Psoas muscle (tissue), 8 donors: ENCODE results near the gene CC2D2B. TPM values are rescaled to one million over a fixed set of nuclear protein-coding genes. Genes with fewer than 3 reads are reported as not detected.

ENCODE experiments used
- ATAC-seq, 4 donors: fragments of 200-7000 bp; cut with Tn5 transposase; one replicate each; pipeline ENCODE4 v1.9.1; 2020; ENCODE audit warnings: moderate library complexity in 3 of 4, mild to moderate bottlenecking in 2 of 4
- DNase-seq, 2 donors: peaks; one replicate each; pipeline ENCODE4 v3.0.0-alpha.2; 2020
- H3K27ac ChIP-seq: fragments of 200-600 bp; one replicate; pipeline ENCODE4 v1.8.0; 2022
- H3K27me3 ChIP-seq, 3 donors: fragments of 200-600 bp in 1 of 3; one replicate each; pipeline versions ENCODE4 v1.6.1 to v1.8.0; 2013 to 2022; ENCODE audit warnings: low read length in 2 of 3, mild to moderate bottlenecking in 2 of 3, moderate library complexity in 1 of 3; ENCODE audit not compliant: insufficient read depth in 3 of 3
- H3K36me3 ChIP-seq, 2 donors: fragments of 200-600 bp in 1 of 2; one replicate each; pipeline versions ENCODE4 v1.6.1 to v1.8.0; 2013 to 2022; ENCODE audit warnings: low read depth in 1 of 2, mild to moderate bottlenecking in 1 of 2, moderate library complexity in 1 of 2; ENCODE audit not compliant: insufficient read depth in 1 of 2
- H3K4me1 ChIP-seq: fragments of 200-600 bp; one replicate; pipeline ENCODE4 v1.8.0; 2022
- H3K4me3 ChIP-seq: fragments of 200-600 bp; one replicate; pipeline ENCODE4 v1.8.0; 2022; ENCODE audit warnings: mild to moderate bottlenecking
- H3K9me3 ChIP-seq: fragments of 200-600 bp; one replicate; pipeline ENCODE4 v1.8.0; 2022
- WGBS, 3 donors: extraction: QIAGEN DNeasy Blood & Tissue Kit; methylation state at CpG; one replicate each; pipeline versions ENCODE4 v1.1.6 to v1.1.7; 2013; 5-methylcytosine and 5-hydroxymethylcytosine counted together
- intact Hi-C, 2 donors: fragments of 100-400 bp; cut with DNase I; formaldehyde crosslinking; loops; one replicate each; pipeline versions ENCODE4 v1.11.0 to v1.14.2; 2022
- polyA plus RNA-seq, 3 donors: library from polyadenylated mRNA; stranded (reverse); fragments of 200-250 nt; gene quantifications; one replicate each; pipeline ENCODE4 v1.2.3, GENCODE V29; 2013
- total RNA-seq, 4 donors: library from RNA; stranded (reverse); fragmentation: NEBNext Ultra II Directional in 2 of 4; extraction: Animal tissue kit (Norgen Biotek cat#: 25700) in 2 of 4; gene quantifications; one replicate each; pipeline versions ENCODE4 v1.2.1 to v1.2.4, GENCODE V29; 2021 to 2023
- TF ChIP-seq, protein P1 (sequence below): fragments of 200-600 bp; IDR thresholded peaks from one replicate; pipeline ENCODE4 v1.8.0; 2022; ENCODE audit warnings: antibody characterized with exemption
- donor health status: healthy with polysubstance abuse.
- donor health status: DM: no; HTN: no; CAD: no; lungs with moderate emphysema.
- donor health status: Bipolar disorder and iron deficiency.
- donor health status: healthy.
- donor health status: DM: yes; HTN: yes; CAD: no.
- donor health status: DM: no; HTN: no; CAD: no.
- donor health status: DM: no; HTN: no; CAD: no.
- donor health status: DM: yes; HTN: yes; CAD: no.

Gene CC2D2B
- total and polyA plus RNA-seq, 7 donors, result 0.07 to 0.32 (median 0.18) TPM

DNA sequence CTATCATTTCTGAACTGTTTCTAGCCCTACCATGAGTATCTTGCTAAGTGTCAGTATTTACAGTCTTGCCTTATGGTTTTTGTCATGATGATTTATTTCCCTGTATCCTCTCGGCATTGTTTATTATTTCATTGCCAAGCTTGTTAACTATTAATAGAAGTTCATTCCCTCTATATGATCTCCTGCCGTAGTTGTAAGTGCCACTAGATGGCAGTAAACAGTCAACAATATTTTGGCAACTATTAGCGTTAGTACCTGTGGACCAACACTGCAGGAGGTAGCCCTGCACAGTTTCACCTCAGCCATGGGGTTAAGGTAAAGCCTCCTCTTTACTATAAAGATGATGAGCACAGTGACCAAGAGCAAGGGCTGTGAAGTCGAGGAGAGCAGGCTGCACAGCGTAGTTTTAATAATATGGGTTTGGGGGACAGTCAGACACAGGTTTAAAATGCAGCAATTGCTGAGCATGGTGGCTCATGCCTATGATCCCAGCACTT, 109.5 kb downstream of the CC2D2B start:
- H3K4me3 ChIP-seq, result no peak overlapping the region
- DNase-seq (no peak), ATAC-seq (peak; percentile 70 to 90 (median 82))
- 16 to 20% (median 16%) methylated on average over 5 of the region's 5 CpGs for WGBS, 3 donors
- H3K36me3 ChIP-seq, result no peaks in the 10 kb centered on the region
- intact Hi-C loops, result loop anchor here (5.0 to 10.0 kb wide), 5 partner anchors 110 to 1028 kb away; no protein-coding TSS in a partner anchor
- no peaks in the 10 kb centered on the region for H3K4me1 ChIP-seq
- no peak overlapping the region for H3K27ac ChIP-seq
- H3K27me3 ChIP-seq, result no peaks in the 10 kb centered on the region
- H3K9me3 ChIP-seq, result no peaks in the 10 kb centered on the region
- TF ChIP-seq, protein P1, sequence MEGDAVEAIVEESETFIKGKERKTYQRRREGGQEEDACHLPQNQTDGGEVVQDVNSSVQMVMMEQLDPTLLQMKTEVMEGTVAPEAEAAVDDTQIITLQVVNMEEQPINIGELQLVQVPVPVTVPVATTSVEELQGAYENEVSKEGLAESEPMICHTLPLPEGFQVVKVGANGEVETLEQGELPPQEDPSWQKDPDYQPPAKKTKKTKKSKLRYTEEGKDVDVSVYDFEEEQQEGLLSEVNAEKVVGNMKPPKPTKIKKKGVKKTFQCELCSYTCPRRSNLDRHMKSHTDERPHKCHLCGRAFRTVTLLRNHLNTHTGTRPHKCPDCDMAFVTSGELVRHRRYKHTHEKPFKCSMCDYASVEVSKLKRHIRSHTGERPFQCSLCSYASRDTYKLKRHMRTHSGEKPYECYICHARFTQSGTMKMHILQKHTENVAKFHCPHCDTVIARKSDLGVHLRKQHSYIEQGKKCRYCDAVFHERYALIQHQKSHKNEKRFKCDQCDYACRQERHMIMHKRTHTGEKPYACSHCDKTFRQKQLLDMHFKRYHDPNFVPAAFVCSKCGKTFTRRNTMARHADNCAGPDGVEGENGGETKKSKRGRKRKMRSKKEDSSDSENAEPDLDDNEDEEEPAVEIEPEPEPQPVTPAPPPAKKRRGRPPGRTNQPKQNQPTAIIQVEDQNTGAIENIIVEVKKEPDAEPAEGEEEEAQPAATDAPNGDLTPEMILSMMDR, result peak; percentile 75

DNA sequence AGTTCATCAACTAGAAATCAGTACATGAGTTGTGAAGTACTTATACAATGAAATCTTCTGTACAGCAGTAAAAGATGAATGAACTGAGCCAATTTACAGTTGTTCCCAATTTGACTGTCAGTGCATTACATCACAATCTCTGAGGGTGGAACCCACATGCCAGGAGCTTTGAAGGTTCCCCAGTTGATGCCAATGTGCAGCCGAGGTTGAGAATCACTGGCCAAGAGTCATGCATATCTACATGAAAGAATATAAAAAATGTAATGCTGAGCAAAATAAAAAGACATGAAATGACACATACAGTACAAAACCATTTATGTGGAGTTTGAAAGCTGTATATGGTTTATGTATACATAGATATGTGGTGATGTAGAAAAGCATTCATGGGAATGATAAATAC, 113.6 kb downstream of the CC2D2B start:
- no peaks in the 10 kb centered on the region for H3K36me3 ChIP-seq
- no peak for ATAC-seq
- intact Hi-C loops, result no loop called here
- no peaks in the 10 kb centered on the region for H3K27me3 ChIP-seq
- no peaks in the 10 kb centered on the region for H3K9me3 ChIP-seq
- no peak for DNase-seq
- H3K27ac ChIP-seq, result no peak overlapping the region
- no peaks in the 10 kb centered on the region for H3K4me1 ChIP-seq
- TF ChIP-seq, protein P1, result no peak
- 43 to 67% (median 53%) methylated on average over 1 of the region's 1 CpG for WGBS, 3 donors
- H3K4me3 ChIP-seq, result no peak overlapping the region

DNA sequence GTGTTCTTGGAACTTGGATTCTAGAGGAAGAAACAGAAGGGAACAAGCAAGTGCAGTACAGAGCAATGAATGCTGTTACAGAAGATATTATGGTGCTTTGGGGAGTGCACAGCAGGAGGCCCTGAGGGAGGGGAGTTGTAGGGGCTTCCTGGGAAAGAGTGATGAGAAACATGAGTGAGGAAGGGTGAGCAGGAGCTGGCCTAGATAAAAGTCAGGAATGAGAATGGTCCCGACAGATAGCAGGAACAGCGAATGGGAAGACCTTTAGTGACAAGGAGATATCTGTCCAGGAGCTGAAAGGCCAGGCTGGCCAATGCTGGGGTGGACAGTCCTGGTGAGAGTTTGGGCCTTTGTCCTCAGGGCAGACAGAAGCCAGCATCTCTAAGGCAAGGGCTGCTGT, 115.0 kb downstream of the CC2D2B start:
- Histone ChIP-seq H3K27me3 (no peaks in the 10 kb centered on the region), H3K36me3 (no peaks in the 10 kb centered on the region), H3K4me3 (no peak overlapping the region), H3K9me3 (no peaks in the 10 kb centered on the region), H3K4me1 (no peaks in the 10 kb centered on the region), H3K27ac (no peak overlapping the region)
- intact Hi-C loops, result no loop called here
- ATAC-seq (no peak), DNase-seq (no peak)
- TF ChIP-seq, protein P1, result no peak
- WGBS, 3 donors, result 85 to 92% (median 87%) methylated on average over 2 of the region's 2 CpGs

DNA sequence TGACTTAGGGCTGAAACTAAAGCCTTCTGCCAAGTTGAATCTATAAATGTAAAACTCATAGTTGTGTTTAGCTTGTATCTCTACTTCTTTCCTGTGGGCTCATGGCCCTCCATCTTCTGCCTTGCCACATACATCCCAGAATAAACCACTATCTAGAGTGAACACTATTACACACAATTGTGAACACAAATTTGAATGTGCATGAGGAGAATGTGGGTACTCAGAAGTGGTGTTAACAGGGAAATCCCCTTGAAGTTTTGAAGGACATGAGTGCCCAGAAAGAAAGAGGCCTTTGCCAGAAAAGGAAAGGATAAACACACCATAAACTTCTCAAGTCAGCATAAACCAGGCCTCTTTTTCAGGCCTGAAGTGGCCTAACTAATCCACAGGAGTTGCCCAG, 115.4 kb downstream of the CC2D2B start:
- Histone ChIP-seq H3K4me1 (no peaks in the 10 kb centered on the region), H3K9me3 (no peaks in the 10 kb centered on the region), H3K36me3 (no peaks in the 10 kb centered on the region), H3K27ac (no peak overlapping the region), H3K4me3 (no peak overlapping the region), H3K27me3 (no peaks in the 10 kb centered on the region)
- ATAC-seq, result no peak
- TF ChIP-seq, protein P1, result no peak
- intact Hi-C loops, result no loop called here
- no peak for DNase-seq

DNA sequence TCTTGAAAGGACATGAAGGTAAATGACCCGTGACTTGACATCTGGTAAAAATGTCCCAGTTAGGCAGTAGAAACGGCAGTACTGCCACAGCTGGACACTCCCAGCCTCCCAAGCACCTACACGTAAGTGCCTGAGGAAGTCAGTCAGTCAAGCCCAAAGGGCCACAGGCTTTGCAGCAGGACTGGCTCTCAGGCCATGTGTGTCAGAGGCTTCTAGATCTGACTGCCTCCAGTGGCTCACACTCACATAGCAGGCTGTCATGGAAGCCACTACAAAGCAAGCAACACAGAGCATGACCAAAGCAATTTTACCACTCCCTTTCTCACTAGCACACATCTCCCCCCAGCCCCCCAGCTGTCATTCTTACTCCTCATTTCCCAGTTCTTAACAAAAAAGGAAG, 117.8 kb downstream of the CC2D2B start:
- H3K27ac ChIP-seq, result no peak overlapping the region
- no peaks in the 10 kb centered on the region for H3K36me3 ChIP-seq
- no peaks in the 10 kb centered on the region for H3K4me1 ChIP-seq
- DNase-seq (no peak), ATAC-seq (no peak)
- WGBS, 3 donors, result 70 to 77% (median 72%) methylated on average over 3 of the region's 3 CpGs
- TF ChIP-seq, protein P1, result no peak
- no peak overlapping the region for H3K4me3 ChIP-seq
- H3K9me3 ChIP-seq, result no peaks in the 10 kb centered on the region
- intact Hi-C loops, result no loop called here
- H3K27me3 ChIP-seq, result no peaks in the 10 kb centered on the region
